GM23248 (cell line): ENCODE measurements around the gene C1RL. TPM values are rescaled to one million over a fixed set of nuclear protein-coding genes. Genes with fewer than 3 reads are reported as not detected.

Experiments used
- DNase-seq: peaks from one replicate; pipeline ENCODE4 v3.0.0-alpha.2; 2015
- H2AFZ ChIP-seq: fragments of 200-600 bp; sonication (generic); 2 replicates; pipeline ENCODE4 v1.6.1; 2016; ENCODE audit warnings: antibody characterized with exemption
- H3F3A ChIP-seq: fragments of 200-600 bp; sonication (generic); 2 replicates; pipeline ENCODE4 v1.6.1; 2016; ENCODE audit warnings: mild to moderate bottlenecking, antibody characterized with exemption, mixed run types; ENCODE audit not compliant: insufficient read depth
- H3K27ac ChIP-seq: fragments of 200-600 bp; sonication (generic); 2 replicates; pipeline ENCODE4 v1.5.1; 2016; ENCODE audit warnings: mild to moderate bottlenecking
- H3K27me3 ChIP-seq: fragments of 200-600 bp; sonication (generic); replicated peaks from 2 replicates; pipeline ENCODE4 v1.6.1; 2016; ENCODE audit warnings: mild to moderate bottlenecking; ENCODE audit not compliant: insufficient read depth
- H3K36me3 ChIP-seq: fragments of 200-600 bp; sonication (generic); 2 replicates; pipeline ENCODE4 v1.6.1; 2016; ENCODE audit warnings: low read depth, mild to moderate bottlenecking
- H3K4me1 ChIP-seq: fragments of 200-600 bp; sonication (generic); 2 replicates; pipeline ENCODE4 v1.6.1; 2016; ENCODE audit warnings: mild to moderate bottlenecking; ENCODE audit not compliant: insufficient read depth
- H3K4me2 ChIP-seq: fragments of 200-600 bp; sonication (generic); one replicate; pipeline ENCODE4 v1.6.1; 2016; ENCODE audit warnings: mild to moderate bottlenecking; ENCODE audit not compliant: unreplicated experiment
- H3K4me3 ChIP-seq: fragments of 200-600 bp; sonication (generic); 2 replicates; pipeline ENCODE4 v1.5.1; 2016; ENCODE audit warnings: mild to moderate bottlenecking
- H3K79me2 ChIP-seq: fragments of 200-600 bp; sonication (generic); 2 replicates; pipeline ENCODE4 v1.6.1; 2016; ENCODE audit warnings: mild to moderate bottlenecking; ENCODE audit not compliant: insufficient read depth
- H3K9ac ChIP-seq: fragments of 200-600 bp; sonication (generic); 2 replicates; pipeline ENCODE4 v1.6.1; 2016; ENCODE audit warnings: mild to moderate bottlenecking
- H3K9me2 ChIP-seq: fragments of 200-600 bp; sonication (generic); 2 replicates; pipeline ENCODE4 v1.6.1; 2016; ENCODE audit warnings: mixed run types, mild to moderate bottlenecking, moderate library complexity; ENCODE audit not compliant: insufficient read depth
- H3K9me3 ChIP-seq: fragments of 200-600 bp; sonication (generic); one replicate; pipeline ENCODE4 v1.6.1; 2017; ENCODE audit warnings: low read depth
- H4K20me1 ChIP-seq: fragments of 200-600 bp; sonication (generic); 2 replicates; pipeline ENCODE4 v1.6.0; 2016; ENCODE audit not compliant: insufficient read depth
- EZH2 ChIP-seq: fragments of 200-600 bp; sonication (generic); IDR thresholded peaks from 2 replicates; pipeline ENCODE4 v1.6.1; 2018; ENCODE audit warnings: antibody characterized with exemption, mild to moderate bottlenecking; ENCODE audit not compliant: insufficient read depth, poor library complexity, severe bottlenecking
- EZH2phosphoT487 ChIP-seq: fragments of 200-600 bp; sonication (generic); IDR thresholded peaks from 2 replicates; pipeline ENCODE4 v1.6.1; 2018; ENCODE audit warnings: antibody characterized with exemption, moderate library complexity, mild to moderate bottlenecking, low read depth; ENCODE audit not compliant: insufficient read depth
- WGBS, 2 experiments: methylation state at CpG; one replicate each; pipeline ENCODE4 v1.1.6; 2015 to 2017; ENCODE audit warnings: low lambda C conversion rate in 2 of 2, low coverage in 1 of 2; ENCODE audit errors: missing lambda C conversion rate in 2 of 2; 5-methylcytosine and 5-hydroxymethylcytosine counted together
- in situ Hi-C: fragments of 300-500 bp; cut with MboI; formaldehyde crosslinking; loops from 2 replicates; pipeline ENCODE4 v1.15.0; 2020
- polyA plus RNA-seq: library from polyadenylated mRNA; unstranded; fragments of >200 nt; fragmentation: Nextera tagmentation; extraction: Ambion mirVana; gene quantifications from 2 replicates; pipeline ENCODE4 v1.2.1, GENCODE V29; 2016
- total RNA-seq: library from RNA; depleted of rRNA; stranded (reverse); fragments of >200 nt; shearing (Covaris generic); gene quantifications from 2 replicates; pipeline ENCODE4 v1.2.3, GENCODE V29; 2014

The C1RL gene
- total and polyA plus RNA-seq, 2 experiments from 2014 or later = 14.3 to 22.2 TPM

DNA sequence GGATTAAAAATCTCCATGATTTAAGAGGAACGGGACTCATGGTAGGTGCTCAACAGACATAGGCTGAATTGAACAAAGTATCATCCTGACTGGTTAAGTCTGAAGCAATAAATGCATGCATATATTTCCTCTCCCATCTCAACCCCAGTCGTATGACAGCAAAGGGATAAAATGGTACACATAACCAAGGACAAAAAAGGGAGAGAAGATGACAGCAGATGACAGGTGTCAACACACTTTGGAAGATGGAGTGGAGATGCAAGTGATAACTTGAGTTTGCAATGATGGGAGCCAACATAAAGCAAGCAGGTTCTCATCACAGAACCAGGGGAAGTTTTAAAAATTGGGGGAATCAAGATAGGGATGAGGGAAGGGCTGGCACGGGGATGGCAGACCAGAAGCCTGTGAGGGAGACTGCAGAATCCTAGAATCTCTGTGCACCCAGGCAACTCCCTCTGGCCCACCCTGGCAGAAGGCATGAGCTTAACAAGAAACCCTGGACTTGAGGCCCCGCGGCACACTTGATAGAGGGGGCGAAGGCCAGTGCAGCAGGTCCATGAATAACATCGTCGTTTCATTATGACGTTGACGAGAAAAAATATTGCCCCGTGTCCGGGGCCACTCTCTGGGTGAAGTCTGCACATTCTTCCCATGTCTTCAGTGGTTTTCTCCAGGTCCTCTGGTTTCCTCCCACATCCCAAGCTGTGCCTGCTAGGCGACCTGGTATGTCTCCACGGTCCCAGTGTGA is 5.0 kb downstream of the C1RL start:
- no peaks in the 10 kb centered on the region for H3K9me3 ChIP-seq
- no peaks in the 10 kb centered on the region for H4K20me1 ChIP-seq
- no peak for TF ChIP-seq EZH2phosphoT487
- no peak for TF ChIP-seq EZH2
- no peak overlapping the region for H3K4me2 ChIP-seq
- no peak for DNase-seq
- whole genome bisulfite sequencing, 2 experiments = 88 to 93% methylated on average over 14 of the region's 14 CpGs
- no peak overlapping the region for H3K9ac ChIP-seq
- H3K9me2 ChIP-seq = no peaks in the 10 kb centered on the region
- peaks cover 40% of the 10 kb centered on the region for H3K79me2 ChIP-seq
- no peak overlapping the region for H2AFZ ChIP-seq
- H3K27ac ChIP-seq = no peak overlapping the region
- no peaks in the 10 kb centered on the region for H3F3A ChIP-seq
- peaks cover 13% of the 10 kb centered on the region for H3K36me3 ChIP-seq
- H3K4me1 ChIP-seq = peaks cover 8% of the 10 kb centered on the region
- in situ Hi-C loops = no loop called here
- no peaks in the 10 kb centered on the region for H3K27me3 ChIP-seq
- no peak overlapping the region for H3K4me3 ChIP-seq

DNA sequence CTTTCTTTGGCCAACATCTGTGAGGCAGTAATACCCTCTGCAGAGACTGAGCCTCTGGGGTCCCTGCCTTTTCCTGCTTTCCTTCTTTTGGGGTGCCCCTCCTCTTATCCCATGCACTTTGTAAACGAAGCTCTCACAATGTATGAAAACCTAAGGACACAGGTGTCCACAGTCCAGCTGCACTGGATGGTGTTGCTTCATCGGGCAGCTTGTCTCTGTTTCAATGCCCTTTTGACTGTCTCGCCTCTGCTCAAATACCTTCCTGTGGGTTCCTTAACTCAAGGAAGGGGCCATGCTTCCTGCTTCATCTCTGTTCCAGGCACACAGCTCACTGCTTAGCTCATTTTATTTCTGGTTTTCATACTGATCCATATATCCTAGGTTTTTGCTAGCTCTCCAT is 6.4 kb downstream of the C1RL start:
- H4K20me1 ChIP-seq = no peaks in the 10 kb centered on the region
- H2AFZ ChIP-seq = no peak overlapping the region
- no peak for TF ChIP-seq EZH2
- TF ChIP-seq EZH2phosphoT487 = no peak
- no peak for DNase-seq
- no peaks in the 10 kb centered on the region for H3F3A ChIP-seq
- in situ Hi-C loops = no loop called here
- no peak overlapping the region for H3K27ac ChIP-seq
- H3K4me2 ChIP-seq = no peak overlapping the region
- WGBS, 2 experiments = 62 to 70% methylated on average over 3 of the region's 3 CpGs
- peaks cover 31% of the 10 kb centered on the region for H3K79me2 ChIP-seq
- H3K4me1 ChIP-seq = peaks cover 8% of the 10 kb centered on the region
- H3K9me2 ChIP-seq = no peaks in the 10 kb centered on the region
- no peaks in the 10 kb centered on the region for H3K9me3 ChIP-seq
- no peaks in the 10 kb centered on the region for H3K27me3 ChIP-seq
- no peak overlapping the region for H3K9ac ChIP-seq
- no peak overlapping the region for H3K4me3 ChIP-seq
- peaks cover 17% of the 10 kb centered on the region for H3K36me3 ChIP-seq

DNA sequence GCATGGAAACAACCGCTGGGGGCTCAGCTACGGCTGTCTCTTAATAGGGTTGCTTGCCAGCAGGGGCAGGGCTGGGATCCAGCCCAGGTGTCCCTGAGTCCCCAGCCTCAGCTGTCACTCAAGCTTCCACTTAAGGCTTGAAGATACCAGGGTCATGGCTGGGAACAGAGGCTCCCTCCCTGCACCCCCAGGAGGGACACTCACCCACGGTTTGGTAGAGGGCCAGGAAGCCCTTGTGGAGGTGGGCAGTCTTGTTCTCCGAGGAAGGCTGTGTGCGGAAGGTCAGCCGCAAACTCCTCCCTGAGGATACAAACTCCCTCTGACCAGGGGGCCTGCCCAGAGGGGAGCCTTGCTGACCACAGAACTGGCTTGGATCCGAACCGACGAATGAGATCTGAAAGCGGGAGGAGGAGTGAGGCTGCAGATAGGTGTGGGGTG is 7.3 kb downstream of the C1RL start:
- no peak overlapping the region for H3K27ac ChIP-seq
- H3K36me3 ChIP-seq = peaks cover 17% of the 10 kb centered on the region
- in situ Hi-C loops = no loop called here
- H3K4me1 ChIP-seq = 0 out of 2 replicates have a peak, but pooled peaks cover 2% of the 10 kb centered on the region
- TF ChIP-seq EZH2phosphoT487 (no peak), EZH2 (no peak)
- no peaks in the 10 kb centered on the region for H3K27me3 ChIP-seq
- no peak for DNase-seq
- no peak overlapping the region for H3K9ac ChIP-seq
- no peak overlapping the region for H3K4me2 ChIP-seq
- H3F3A ChIP-seq = no peaks in the 10 kb centered on the region
- WGBS, 2 experiments = 83 to 85% methylated on average over 10 of the region's 10 CpGs
- no peak overlapping the region for H3K4me3 ChIP-seq
- H3K79me2 ChIP-seq = peaks cover 25% of the 10 kb centered on the region
- no peaks in the 10 kb centered on the region for H3K9me2 ChIP-seq
- H2AFZ ChIP-seq = no peak overlapping the region
- no peaks in the 10 kb centered on the region for H4K20me1 ChIP-seq
- H3K9me3 ChIP-seq = no peaks in the 10 kb centered on the region

DNA sequence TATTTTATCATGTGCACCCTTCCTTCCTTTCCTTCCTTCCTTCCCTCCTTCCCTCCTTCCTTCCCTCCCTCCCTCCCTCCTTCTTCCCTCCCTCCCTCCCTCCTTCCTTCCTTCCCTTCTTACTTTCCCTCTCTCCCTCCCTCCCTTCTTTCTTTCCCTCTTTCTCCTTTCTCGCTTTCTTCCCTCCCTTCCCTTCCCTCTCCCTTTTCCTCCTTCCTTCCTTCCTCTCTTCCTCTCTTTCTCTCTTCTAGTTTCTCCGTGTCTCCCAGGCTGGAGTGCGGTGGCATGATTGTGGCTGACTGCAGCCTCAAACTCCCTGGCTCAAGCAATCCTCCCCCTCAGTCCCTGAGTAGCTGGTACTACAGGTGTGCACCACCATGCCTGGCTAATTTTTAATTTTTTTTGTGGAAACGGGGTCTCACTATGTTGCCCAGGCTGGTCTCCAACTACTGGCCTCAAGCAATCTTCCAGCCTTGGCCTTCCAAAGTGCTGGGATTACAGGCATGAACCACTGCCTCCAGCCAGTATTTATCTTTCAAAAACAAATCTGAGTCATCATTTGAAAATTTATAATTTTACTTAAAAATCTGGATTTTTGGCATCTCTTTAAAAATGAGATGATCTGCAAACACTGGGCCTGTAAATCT is 7.8 kb downstream of the C1RL start:
- peak; percentile 15 for DNase-seq
- in situ Hi-C loops = no loop called here

More for the DNA sequence above, 7.8 kb downstream of the C1RL start:
- Histone ChIP-seq H3K4me2 (no peak overlapping the region), H3F3A (no peaks in the 10 kb centered on the region), H3K27ac (no peak overlapping the region), H3K79me2 (peaks cover 20% of the 10 kb centered on the region), H3K4me1 (no peaks in the 10 kb centered on the region), H3K36me3 (peaks cover 17% of the 10 kb centered on the region), H3K4me3 (no peak overlapping the region), H3K9me2 (no peaks in the 10 kb centered on the region), H2AFZ (no peak overlapping the region), H3K9ac (no peak overlapping the region), H3K9me3 (no peaks in the 10 kb centered on the region), H4K20me1 (no peaks in the 10 kb centered on the region), H3K27me3 (no peaks in the 10 kb centered on the region)
- TF ChIP-seq EZH2phosphoT487 (no peak), EZH2 (no peak)
- 82 to 85% methylated on average over 4 of the region's 4 CpGs for WGBS, 2 experiments
